MG63 (cell line): Measurements from ENCODE around the gene ANKRD11. TPM values are rescaled to one million over a fixed set of nuclear protein-coding genes. Genes with fewer than 3 reads are reported as not detected.

Experiments
- DNase-seq: peaks from one replicate; pipeline ENCODE4 v3.0.0-alpha.2; 2020
- H3K27me3 ChIP-seq: fragments of 250-450 bp; sonication (Bioruptor Pico); 2 replicates; pipeline ENCODE4 v1.5.1; 2020; ENCODE audit warnings: mild to moderate bottlenecking, moderate library complexity
- H3K36me3 ChIP-seq: fragments of 250-450 bp; sonication (Bioruptor Pico); 2 replicates; pipeline ENCODE4 v1.5.1; 2020; ENCODE audit warnings: mild to moderate bottlenecking, moderate library complexity
- H3K4me3 ChIP-seq: fragments of 250-450 bp; sonication (Bioruptor Pico); 2 replicates; pipeline ENCODE4 v1.5.1; 2020; ENCODE audit warnings: mild to moderate bottlenecking, moderate library complexity
- H3K9me3 ChIP-seq: fragments of 250-450 bp; sonication (Bioruptor Pico); 2 replicates; pipeline ENCODE4 v1.5.1; 2020; ENCODE audit warnings: mild to moderate bottlenecking, moderate library complexity
- total RNA-seq: library from RNA; depleted of rRNA; stranded (reverse); fragments of >200 nt; shearing (Covaris generic); gene quantifications from 2 replicates; pipeline ENCODE4 v1.2.3, GENCODE V29; 2014; ENCODE audit warnings: low replicate concordance

The ANKRD11 gene
- total RNA-seq, 1 experiment from 2014 or later = 54.3 TPM

- Histone ChIP-seq H3K9me3 (no peaks in the 10 kb centered on the region), H3K36me3 (peaks cover 23% of the 10 kb centered on the region), H3K4me3 (no peak overlapping the region), H3K27me3 (no peaks in the 10 kb centered on the region)
- DNase-seq = no peak
Measured at GRCh38 chr16:89297910-89298545, 192.3 kb downstream of the ANKRD11 start.

GRCh38 chr16:89297156-89297874 lies 193.0 kb downstream of the ANKRD11 start:
- no peak overlapping the region for H3K4me3 ChIP-seq
- H3K27me3 ChIP-seq = no peaks in the 10 kb centered on the region
- peaks cover 18% of the 10 kb centered on the region for H3K36me3 ChIP-seq
- DNase-seq = no peak
- H3K9me3 ChIP-seq = no peaks in the 10 kb centered on the region

GRCh38 chr16:89295915-89296314 lies 194.4 kb downstream of the ANKRD11 start:
- Histone ChIP-seq H3K9me3 (no peaks in the 10 kb centered on the region), H3K27me3 (no peaks in the 10 kb centered on the region), H3K36me3 (peaks cover 12% of the 10 kb centered on the region), H3K4me3 (no peak overlapping the region)
- no peak for DNase-seq

GRCh38 chr16:89295071-89295900 lies 195.1 kb downstream of the ANKRD11 start:
- H3K4me3 ChIP-seq = no peak overlapping the region
- H3K36me3 ChIP-seq = peaks cover 5% of the 10 kb centered on the region
- no peaks in the 10 kb centered on the region for H3K9me3 ChIP-seq
- no peaks in the 10 kb centered on the region for H3K27me3 ChIP-seq
- DNase-seq = no peak

- no peaks in the 10 kb centered on the region for H3K27me3 ChIP-seq
- H3K36me3 ChIP-seq = peaks cover 5% of the 10 kb centered on the region
- H3K4me3 ChIP-seq = no peak overlapping the region
- DNase-seq = no peak
- H3K9me3 ChIP-seq = no peaks in the 10 kb centered on the region
Measured at GRCh38 chr16:89294486-89294885, 195.9 kb downstream of the ANKRD11 start.

- no peaks in the 10 kb centered on the region for H3K27me3 ChIP-seq
- H3K36me3 ChIP-seq = peaks cover 6% of the 10 kb centered on the region
- H3K9me3 ChIP-seq = no peaks in the 10 kb centered on the region
- no peak overlapping the region for H3K4me3 ChIP-seq
- DNase-seq = no peak
Measured at GRCh38 chr16:89293276-89294143, 196.9 kb downstream of the ANKRD11 start.

GRCh38 chr16:89292443-89293078 lies 197.8 kb downstream of the ANKRD11 start:
- Histone ChIP-seq H3K27me3 (no peaks in the 10 kb centered on the region), H3K9me3 (no peaks in the 10 kb centered on the region), H3K36me3 (peaks cover 10% of the 10 kb centered on the region), H3K4me3 (no peak overlapping the region)
- DNase-seq = no peak

GRCh38 chr16:89291776-89292175 lies 198.6 kb downstream of the ANKRD11 start:
- Histone ChIP-seq H3K4me3 (no peak overlapping the region), H3K27me3 (no peaks in the 10 kb centered on the region), H3K9me3 (no peaks in the 10 kb centered on the region), H3K36me3 (peaks cover 14% of the 10 kb centered on the region)
- no peak for DNase-seq

GRCh38 chr16:89291363-89291762 lies 199.0 kb downstream of the ANKRD11 start:
- Histone ChIP-seq H3K27me3 (no peaks in the 10 kb centered on the region), H3K36me3 (peaks cover 18% of the 10 kb centered on the region), H3K4me3 (no peak overlapping the region), H3K9me3 (no peaks in the 10 kb centered on the region)
- no peak for DNase-seq

GRCh38 chr16:89290887-89291286 lies 199.5 kb downstream of the ANKRD11 start:
- Histone ChIP-seq H3K9me3 (no peaks in the 10 kb centered on the region), H3K36me3 (peaks cover 21% of the 10 kb centered on the region), H3K27me3 (no peaks in the 10 kb centered on the region), H3K4me3 (no peak overlapping the region)
- DNase-seq = no peak

- H3K36me3 ChIP-seq = peaks cover 25% of the 10 kb centered on the region
- no peak overlapping the region for H3K4me3 ChIP-seq
- H3K27me3 ChIP-seq = no peaks in the 10 kb centered on the region
- no peaks in the 10 kb centered on the region for H3K9me3 ChIP-seq
- DNase-seq = no peak
Measured at GRCh38 chr16:89290472-89290871, 199.9 kb downstream of the ANKRD11 start.

GRCh38 chr16:89289428-89290395 lies 200.6 kb downstream of the ANKRD11 start:
- peak; percentile 57 for DNase-seq
- no peak overlapping the region for H3K4me3 ChIP-seq
- H3K36me3 ChIP-seq = peaks cover 29% of the 10 kb centered on the region
- no peaks in the 10 kb centered on the region for H3K27me3 ChIP-seq
- H3K9me3 ChIP-seq = no peaks in the 10 kb centered on the region

- Histone ChIP-seq H3K36me3 (peaks cover 32% of the 10 kb centered on the region), H3K27me3 (no peaks in the 10 kb centered on the region), H3K9me3 (no peaks in the 10 kb centered on the region), H3K4me3 (no peak overlapping the region)
- DNase-seq = no peak
Measured at GRCh38 chr16:89288966-89289365, 201.4 kb downstream of the ANKRD11 start.

GRCh38 chr16:89288577-89288844 lies 201.8 kb downstream of the ANKRD11 start:
- Histone ChIP-seq H3K36me3 (peaks cover 34% of the 10 kb centered on the region), H3K4me3 (no peak overlapping the region), H3K9me3 (no peaks in the 10 kb centered on the region), H3K27me3 (no peaks in the 10 kb centered on the region)
- no peak for DNase-seq

GRCh38 chr16:89287777-89288576 lies 202.4 kb downstream of the ANKRD11 start:
- Histone ChIP-seq H3K4me3 (no peak overlapping the region), H3K9me3 (no peaks in the 10 kb centered on the region), H3K36me3 (peaks cover 34% of the 10 kb centered on the region), H3K27me3 (no peaks in the 10 kb centered on the region)
- DNase-seq = no peak
